Inflammatory macrophage treated with lipopolysaccharide for 1 hour (primary cell): ENCODE results near the gene NEURL3.

Source experiments
- DNase-seq, 2 donors: peaks; one replicate each; pipeline ENCODE4 v3.0.0-alpha.2; 2020 to 2022

Gene NEURL3

DNA sequence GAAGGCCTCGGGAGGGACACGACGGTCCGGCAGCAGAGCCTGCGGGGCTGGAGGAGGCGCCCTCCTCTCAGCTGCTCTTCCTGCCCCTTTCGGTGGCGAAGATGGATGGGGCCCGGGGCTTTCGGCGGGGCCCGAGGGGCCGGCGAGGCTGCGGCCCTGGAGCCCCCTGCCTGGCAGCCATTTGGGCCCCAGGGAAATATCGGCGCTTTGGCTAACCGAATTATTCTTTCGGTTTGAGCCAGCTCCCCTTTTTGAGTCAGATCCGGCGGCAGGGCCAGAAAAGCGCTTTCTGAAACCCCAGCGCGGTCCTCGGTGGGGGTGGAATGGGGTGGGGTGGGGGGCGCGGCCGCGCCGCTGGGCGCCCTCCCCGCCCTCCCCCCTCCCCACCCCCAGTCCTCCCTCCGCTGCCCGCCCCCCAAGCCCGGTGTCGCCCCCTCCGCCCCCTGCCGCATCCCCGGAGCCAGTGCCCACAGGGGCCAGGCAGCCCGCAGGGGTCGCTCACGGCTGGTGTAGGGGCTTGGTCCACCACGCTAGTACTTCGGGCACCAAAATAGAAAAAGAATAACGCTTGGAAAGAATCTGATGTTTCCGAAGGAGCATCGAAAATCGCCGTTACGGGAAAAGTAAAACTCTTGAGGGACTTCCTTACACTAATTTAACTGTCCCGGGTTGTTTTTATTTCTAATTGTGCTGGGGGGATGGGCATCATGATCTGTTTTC lies 22.3 kb upstream of the NEURL3 start:
- peak; percentile 25 to 49 for DNase-seq

DNA sequence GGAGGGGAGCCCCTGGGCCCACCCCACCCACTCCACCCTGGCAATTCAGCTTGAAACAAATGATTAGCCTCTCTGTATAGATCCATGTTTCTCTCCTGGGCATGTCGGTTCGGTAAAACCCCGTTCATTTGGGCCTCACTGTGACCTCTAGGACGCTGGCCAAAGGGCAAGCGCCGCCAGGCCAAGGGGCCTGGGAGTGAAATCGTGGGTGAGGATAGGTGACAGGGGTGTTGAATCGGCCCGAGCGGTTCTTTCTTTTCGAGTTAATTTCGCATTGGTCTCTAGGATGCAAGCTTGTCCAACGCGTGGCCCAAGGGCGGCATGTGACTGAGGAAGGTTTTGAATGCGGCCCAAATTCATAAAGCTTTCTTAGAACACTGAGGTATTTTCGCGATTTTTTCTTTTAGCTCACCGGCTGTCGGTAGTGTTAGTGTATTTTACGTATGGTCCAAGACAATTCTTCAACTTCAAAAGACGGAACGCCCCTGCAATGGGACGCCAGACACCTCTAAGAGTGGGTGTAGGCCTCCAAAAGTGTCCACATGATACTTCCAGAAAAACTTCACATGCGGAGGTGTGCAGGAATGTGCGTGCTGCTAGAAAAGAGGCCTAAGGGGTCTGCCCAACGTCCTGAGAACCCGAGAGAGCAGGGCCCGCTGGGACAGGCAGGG lies 21.6 kb upstream of the NEURL3 start:
- DNase-seq, result no peak

DNA sequence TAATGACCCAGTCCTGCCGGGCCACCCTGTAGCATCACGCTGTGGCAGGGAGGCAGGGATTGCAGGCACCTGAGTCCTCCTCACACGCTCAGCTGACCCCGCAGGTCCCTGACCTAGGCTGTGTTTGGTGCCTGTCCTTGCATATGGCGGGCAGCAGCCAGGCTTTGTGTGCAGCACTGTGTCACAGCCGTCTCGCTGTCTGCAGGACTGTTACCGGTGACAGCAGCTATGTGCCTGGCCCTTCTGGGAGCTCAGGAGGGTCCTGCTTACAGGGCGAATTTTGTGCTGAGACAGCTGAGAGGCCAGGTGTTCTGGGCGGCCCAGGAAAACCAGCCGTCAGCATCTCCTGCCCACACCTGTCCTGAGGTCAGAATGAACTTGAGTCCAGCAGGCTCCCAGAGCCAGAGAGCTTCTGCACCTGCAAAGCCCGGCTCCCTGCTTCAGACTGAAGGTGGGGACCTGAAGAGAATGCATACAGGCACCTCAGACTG lies 21.0 kb upstream of the NEURL3 start:
- no peak for DNase-seq

DNA sequence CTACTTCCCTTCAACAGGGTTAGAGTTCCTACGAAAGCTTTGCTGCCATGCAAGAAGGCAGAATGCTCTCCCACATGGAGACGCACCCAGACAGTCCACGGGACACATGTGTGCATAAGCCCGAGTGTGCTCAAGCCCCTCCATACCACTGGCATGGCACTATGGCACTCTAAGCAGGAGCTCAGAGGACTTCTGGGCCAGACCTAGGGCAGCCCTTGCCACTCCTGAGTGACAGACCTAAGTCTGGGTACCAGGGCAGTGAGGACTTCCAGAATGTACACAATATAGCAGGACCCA lies 20.0 kb upstream of the NEURL3 start:
- DNase-seq, result no peak

DNA sequence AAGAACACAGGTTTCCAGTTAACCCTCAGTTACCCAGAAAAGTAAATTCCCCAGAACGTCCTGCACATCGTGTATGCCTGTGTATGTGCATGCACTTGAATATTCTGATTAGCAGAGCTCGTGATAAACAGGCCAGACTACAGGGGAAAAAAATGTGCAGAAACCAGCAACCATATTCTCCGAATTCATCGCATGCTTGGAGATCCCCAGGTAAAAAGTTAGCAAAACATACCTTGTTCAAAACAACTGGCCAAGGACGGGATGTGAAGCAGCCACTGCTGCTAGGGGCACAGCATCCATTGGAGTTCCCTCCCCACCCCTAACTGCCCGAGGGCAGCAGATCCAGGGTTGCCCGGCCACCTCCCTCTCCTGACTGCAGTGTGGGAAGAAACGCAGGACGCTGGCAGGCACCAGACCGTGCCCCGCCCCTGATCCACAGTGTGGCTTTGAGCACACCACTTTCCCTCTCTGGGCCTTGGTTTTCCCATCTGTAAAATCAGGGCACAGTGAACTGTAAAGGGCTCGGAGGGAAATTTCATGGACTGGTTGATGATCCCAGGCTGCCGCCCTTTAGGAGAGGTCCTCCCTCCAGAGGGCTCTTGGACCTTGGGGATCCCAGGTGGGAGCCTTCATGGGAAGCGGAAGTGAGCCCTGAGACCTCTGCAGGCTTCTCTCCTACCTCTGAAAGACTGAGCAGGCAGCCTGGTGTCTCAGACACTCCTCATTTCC lies 19.5 kb upstream of the NEURL3 start:
- DNase-seq, result no peak

DNA sequence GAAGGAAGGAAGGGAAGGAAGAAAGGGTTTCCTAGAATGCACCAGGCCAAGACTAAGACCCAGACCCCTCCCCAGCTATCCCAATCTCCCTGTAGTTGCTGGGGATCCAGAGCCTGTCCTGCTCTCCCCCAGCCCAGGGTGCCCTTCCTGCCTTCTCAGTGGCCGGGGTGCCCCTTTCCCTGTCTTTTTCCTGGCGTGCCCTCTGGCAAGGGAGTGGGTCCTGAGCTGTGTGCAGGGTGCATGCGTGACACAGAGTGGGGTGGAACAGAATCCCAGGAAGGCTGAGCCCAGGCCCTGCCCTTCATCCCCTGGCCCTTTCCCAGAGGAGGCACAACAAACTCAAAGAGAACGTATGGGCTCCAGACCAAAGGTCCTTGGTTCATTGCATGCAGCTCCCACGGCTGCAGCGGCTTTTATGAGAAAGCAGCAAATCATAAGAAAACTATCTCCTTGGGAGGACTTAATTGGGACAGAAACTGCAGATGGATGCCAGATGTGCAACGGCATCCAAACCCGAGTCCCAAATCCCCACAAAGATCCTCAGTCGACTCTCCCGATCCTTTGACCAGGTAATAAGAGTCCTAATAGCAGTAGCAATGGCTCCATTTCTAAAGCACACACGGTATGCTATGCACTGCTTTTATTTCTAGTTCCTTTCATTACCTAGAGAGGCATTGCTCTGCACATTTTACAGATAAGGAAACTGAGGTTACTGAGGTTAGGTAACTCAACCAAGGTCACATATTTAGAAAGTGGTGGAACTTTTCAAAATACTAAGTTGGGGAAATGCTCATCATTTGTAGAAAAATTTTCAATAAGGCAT lies 18.7 kb upstream of the NEURL3 start:
- DNase-seq, result no peak

DNA sequence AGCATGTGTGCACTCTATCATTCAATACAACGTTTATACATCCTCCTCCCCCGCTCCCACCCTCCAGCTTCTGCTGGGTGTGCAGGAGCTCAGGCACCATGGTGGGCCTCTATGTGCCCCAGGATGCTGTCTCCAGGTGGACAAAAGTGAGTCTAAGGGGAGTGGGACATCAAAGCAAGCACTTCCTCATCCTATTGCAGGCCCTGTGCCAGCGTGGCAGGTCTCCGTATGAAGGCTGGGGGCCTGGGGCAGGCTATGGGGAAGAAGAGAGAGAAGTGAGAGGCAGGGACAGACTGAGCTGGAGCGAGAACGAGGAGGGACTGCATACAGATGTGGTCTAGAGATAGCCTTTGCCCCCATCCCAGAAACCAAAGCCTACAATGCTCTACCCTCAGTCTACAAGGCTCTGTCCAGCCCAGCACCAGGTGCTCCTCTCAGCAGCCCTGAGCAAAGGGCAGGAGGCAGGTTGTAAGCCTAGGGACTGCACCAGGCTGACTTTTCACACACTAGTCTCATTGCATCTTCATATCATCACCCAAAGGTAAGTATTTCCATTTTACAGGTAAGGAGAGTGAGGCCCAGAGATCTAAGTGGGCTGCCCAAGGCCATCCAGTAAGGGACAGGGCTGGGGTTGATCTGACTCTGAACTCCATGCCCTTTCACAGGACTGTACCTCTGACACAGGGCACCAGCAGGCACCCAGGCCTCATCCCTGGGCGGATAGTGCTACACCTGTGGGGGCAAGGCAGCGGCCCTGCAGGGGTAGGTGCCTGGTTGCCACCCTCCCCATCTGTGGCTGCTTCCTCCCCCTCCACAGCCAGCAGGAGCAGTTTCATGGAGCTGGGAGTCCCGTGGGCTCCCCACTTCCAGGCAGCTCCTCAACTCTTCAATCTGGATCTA lies 17.4 kb upstream of the NEURL3 start:
- DNase-seq, result no peak

DNA sequence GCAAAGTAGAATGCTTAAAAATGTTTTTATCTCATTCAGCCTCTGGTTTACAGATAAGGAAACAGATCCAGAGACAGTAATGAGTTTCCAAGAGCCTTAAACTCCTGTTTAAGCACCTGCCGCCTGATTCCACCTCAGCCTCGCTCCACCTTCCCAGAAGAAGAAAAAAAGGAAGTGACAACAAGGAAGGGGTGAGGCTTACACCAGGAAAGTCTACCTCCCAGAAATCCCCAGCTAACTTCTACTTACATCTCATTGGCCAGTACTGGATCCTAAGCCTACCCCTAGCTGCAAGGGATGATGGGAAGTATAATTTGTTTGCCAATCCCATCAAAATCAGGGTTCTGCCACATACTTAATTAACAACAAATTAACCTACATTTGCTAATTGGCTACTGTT lies 16.1 kb upstream of the NEURL3 start:
- no peak for DNase-seq

DNA sequence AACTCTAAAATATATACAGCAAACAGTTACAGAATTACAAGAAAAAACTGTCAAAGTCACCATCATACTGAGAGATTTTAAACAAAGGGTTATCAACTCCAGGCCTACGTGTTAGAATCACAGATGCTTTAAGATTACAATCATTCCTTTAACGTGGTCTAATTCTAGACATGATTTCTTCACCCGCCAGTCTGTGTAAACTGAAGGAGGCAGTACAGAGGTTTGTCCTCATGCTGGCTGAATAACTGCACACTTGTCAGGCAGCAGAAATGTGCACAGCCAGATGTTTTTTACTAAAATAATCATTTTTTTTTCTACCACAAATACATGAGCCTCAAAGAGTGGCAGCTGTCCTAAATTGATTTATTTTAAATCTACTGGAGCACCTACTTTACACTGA lies 15.5 kb upstream of the NEURL3 start:
- no peak for DNase-seq

DNA sequence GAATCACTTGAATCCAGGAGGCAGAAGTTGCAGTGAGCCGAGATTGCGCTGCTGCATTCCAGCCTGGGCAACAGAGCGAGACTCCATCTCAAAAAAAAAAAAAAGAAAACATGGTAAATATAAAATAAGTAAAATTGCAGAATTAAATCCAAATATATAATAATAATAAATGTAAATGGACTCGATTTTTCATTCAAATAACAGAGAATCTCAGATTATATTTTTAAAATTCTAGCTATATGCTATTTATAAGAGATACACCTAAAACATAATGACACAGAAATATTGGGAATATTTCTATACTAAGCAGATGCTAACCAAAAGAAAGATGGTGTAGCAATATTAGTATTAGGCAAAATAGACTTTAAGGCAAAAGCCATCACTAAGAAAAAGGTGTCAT lies 15.1 kb upstream of the NEURL3 start:
- DNase-seq, result no peak

DNA sequence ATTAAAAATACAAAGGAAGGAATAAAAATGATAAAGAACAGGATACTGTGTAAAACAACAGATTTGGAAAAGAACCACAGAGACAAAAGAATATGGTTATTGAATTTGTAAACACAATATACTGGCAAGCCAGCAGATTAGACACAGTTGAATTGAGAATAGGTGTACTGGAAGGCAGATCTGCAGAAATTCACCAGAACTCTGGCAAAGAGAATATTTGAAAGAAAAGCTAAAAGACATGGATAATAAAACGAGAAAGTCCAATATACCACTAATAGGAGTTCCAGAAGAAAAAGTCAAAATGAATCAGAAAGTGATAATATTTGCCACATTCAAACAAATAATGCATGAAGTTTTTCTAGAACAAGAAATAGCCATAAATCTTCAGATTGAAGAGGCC lies 11.9 kb upstream of the NEURL3 start:
- DNase-seq, result no peak

DNA sequence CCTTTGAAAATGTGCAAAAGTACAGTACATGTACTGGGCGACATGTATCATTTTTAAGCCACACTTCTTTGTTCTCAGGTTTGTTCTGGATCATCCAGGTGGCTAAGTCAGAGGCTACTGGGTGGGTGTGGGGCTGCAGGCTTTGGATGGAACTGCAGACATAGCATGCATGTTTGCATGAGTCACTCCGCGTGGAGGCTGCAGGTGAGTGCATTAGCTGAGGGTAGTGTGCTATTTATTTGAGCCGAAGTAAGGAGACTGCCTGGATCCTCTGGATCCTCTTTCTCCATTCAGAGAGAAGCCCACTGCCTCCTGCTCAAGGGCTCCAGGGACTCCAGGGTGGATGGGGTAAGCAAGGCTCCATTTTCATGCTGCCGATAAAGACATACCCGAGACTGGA lies 9.4 kb upstream of the NEURL3 start:
- no peak for DNase-seq

DNA sequence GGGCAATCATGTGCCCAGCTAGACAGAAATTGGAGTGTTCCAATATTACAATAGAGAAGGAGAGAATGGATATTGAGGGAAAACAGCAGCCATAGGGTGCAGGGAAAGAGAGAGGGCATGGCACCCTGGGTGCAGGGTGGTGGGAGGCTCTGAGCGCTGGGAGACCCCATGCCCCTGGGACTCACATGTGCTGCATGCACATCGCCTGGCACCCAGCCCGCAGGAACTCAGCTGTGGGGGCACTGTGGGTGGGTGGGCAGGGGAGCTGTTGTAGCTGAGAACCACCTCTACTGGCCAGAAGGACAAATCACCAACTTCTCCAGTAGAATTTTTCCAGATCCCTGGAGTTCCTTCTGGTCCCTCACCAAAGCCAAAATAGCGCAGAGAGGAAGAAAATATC lies 7.2 kb upstream of the NEURL3 start:
- no peak for DNase-seq

DNA sequence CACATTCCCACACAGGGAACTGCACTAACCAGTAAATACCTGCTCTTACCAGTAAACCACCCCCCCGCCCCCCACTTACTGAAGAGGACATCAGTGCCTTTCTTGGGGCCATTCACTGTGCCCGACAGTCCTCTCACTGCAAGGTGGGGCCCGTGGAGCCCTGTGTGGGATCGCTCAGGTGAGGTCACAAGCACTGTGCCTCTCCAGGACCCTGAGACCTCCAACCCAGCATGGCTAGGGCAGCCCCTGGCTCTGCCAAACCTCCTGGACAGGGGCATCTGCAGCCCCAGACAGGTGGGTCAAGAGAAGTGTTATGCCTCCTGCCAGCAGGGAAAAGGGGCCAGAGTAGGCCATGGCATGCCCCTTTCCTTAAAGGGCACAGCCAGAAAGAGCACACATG lies 6.7 kb upstream of the NEURL3 start:
- no peak for DNase-seq

DNA sequence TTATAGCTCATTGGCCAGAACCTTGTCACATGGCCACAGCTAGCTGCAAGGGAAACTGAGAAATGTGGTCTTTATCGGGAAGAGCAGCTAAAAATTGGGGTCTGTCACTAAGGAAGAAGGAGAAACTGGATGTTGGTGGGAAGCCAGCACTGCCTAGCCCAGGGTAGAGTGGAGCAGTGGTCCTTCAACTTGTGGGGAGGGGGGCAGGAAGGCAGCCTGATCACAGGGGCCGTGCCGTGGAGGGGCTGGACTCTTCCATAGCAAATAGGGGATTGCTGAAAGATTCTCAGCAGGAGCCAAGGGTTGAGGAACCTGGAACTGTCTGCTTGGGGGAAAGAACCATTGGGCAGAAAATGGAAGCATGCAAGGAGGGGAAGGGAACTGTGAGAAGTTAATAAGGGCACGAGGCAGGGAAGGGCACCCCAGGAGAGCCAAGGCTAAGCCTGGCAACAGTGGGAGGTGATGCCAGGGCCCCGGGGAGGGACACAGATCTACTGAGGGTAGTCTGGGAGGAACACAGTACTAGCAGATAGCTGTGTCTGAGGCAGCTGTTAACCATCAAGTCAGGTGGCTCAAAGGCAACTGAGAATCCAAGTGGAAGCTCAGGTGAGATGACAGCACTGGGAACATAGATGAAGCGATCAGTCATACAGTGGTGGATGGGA lies 5.9 kb upstream of the NEURL3 start:
- DNase-seq, result no peak

DNA sequence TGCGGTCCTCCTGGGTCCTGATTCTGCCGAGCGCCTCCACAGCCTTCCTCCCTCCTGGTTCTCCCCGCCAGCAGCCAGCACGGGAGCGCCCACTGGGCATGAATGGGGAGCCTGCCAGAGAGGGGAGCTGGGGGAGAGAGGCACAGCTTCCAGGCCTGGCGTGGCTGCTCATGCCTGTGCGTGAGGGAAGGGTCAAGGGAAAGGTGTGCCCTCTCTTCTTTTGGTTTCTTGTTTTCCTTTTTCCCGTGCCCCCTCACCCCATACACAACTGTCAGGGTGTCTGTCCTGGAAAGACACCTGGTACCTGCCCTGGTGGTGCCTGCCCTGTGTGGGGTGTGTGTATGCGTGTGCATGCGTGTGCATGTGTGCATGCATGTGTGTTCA lies 4.7 kb upstream of the NEURL3 start:
- DNase-seq, result no peak

DNA sequence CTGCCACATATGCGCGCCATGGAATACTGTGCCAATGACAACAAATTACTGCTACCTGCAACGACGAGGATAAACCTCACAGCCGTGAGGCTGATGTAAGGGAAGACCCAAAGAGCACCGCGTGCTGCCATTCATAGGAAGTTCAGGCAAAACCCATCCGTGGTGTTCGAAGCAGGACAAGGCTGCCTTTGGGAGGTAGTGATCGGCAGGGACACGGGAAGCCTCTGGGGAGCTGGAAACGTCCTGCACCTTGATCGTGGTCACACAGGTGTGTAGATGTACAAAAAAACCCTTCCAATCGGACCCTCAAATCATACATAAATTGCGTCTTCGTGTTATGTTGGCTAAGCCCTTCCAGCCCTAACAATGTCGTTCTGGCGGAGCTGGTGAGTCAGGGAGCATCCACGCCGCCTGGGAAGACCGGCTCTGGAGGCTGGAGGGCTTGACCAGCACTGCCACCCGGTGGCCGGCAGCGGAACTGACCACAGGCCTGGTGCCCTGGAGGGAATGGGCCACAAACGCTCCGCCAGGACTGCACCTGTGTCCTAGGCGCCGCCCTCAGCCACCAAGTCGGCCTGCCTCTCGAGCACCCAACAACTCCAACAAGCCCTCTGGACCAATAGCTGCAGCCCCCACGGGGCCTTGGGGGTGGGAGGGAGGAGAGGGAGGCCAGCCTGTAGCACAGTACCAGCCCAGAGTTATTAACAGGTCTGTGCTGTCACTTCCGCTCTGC lies 4.1 kb upstream of the NEURL3 start:
- DNase-seq, result peak; percentile 70 to 96

DNA sequence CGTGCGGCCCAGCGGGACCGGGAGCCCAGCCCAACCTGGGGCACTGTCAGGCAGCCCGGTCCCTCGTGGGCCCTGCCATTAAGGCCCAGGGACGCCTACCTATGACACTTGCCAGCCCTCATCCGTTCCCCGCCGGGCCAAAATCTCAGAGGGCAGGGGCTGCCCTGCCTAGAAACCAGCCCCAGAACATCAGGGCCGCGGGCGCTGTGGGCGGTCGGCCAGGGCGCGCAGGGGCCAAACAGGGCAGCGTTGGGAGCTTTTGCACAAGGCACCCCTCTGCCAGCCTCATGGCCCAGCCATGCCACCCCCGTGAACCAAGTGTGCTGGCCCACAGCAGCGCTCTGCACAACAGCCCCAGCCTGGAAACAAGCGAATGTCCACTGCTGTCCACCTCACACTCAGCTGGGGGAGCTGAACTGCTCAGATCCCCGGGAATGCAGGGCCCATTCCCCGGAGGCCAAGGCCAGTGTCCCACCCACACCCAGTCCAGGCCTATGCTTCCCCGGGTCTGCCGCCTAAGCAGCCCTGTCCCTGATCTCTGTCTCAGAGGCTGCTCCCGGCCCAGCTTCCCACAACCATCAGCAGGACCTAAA lies 3.5 kb upstream of the NEURL3 start:
- no peak for DNase-seq

DNA sequence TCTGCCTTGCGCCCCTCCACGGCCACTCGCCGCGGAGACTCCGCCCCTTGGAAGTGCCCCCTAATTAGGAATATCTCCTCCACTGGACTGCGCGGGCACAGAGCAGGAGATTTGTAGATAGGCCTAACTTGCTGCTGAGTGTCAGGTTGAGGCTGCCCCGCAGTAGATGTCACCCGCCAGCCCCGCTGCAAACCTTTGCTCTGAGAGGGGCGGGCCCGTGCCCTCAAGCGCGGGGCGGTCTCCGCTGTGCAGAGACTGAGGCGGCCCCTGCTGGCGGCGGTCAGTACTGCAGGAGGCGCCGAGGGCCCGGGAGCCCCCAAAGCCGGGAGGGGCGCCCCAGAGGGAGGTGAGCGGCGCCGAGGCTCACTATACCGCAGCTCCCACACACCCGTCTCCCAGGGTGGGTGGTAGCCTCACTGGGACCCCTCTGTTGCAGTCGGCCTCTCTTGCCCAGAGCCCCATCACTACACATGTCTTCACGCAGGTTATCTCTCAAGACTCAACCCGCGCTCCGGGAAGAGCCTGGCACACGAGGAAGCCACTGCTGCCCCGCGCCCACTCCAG lies 2.9 kb upstream of the NEURL3 start:
- DNase-seq, result peak; percentile 40 to 82

DNA sequence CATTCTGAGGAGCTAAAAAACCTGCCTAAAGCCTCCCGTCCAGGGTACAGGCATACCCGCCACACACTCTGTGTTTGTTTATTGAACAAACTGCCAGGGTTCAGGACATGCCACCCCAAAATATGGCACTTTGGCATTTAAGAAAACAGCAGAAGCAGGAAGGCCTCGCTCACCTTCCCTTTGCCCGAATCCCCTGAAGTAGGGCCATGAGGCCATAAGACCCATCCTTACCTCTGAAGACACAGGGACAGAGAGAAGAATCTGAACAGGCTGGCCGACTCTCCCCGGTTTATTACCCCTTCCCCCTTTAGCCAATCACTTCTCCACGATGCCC lies 1.7 kb upstream of the NEURL3 start:
- DNase-seq, result no peak
